Prostate gland (tissue), 2 donors: ENCODE data around the gene RAB42. TPM values are rescaled to one million over a fixed set of nuclear protein-coding genes. Genes with fewer than 3 reads are reported as not detected.
A peak's percentile ranks its signal among the peaks of the same experiment; 100 is the strongest.
"Not testable (repeated sequence)": the region's sequence is repeated elsewhere in the genome, so short reads cannot be mapped to it uniquely, and the experiment has no call there.

Source experiments
- DNase-seq: peaks from one replicate; pipeline ENCODE4 v3.0.0-alpha.2; 2019; ENCODE audit warnings: low spot score
- H3K27ac ChIP-seq, 2 donors: fragments of 200-600 bp; sonication (generic); 2 replicates each; pipeline ENCODE4 v1.5.1; 2017 to 2019
- H3K27me3 ChIP-seq: fragments of 200-600 bp; sonication (generic); replicated peaks from 2 replicates; pipeline ENCODE4 v1.5.1; 2019; ENCODE audit not compliant: insufficient read depth
- H3K36me3 ChIP-seq, 2 donors: fragments of 200-600 bp; sonication (generic); 1 replicate in 1 of 2; 2 replicates in 1 of 2; pipeline versions ENCODE4 v1.5.1 to v1.8.1; 2017 to 2019
- H3K4me1 ChIP-seq: fragments of 200-600 bp; sonication (generic); replicated peaks from 2 replicates; pipeline ENCODE4 v1.5.1; 2019
- H3K4me3 ChIP-seq, 2 donors: fragments of 200-600 bp; sonication (generic); 2 replicates each; pipeline ENCODE4 v1.5.1; 2017 to 2019
- H3K9me3 ChIP-seq: fragments of 200-600 bp; sonication (generic); 2 replicates; pipeline ENCODE4 v1.5.1; 2017
- POLR2A ChIP-seq: fragments of 450-650 bp; IDR thresholded peaks from one replicate; pipeline ENCODE4 v1.6.1; 2016; ENCODE audit warnings: antibody characterized with exemption, mild to moderate bottlenecking
- POLR2AphosphoS5 ChIP-seq: sonication (generic); formaldehyde crosslinking; IDR thresholded peaks from one replicate; pipeline ENCODE4 v1.6.1; 2017; ENCODE audit warnings: antibody characterized with exemption
- WGBS: methylation state at CpG from one replicate; pipeline ENCODE4 v1.1.5; 2018; 5-methylcytosine and 5-hydroxymethylcytosine counted together
- intact Hi-C: fragments of 100-400 bp; cut with DNase I; formaldehyde crosslinking; loops from one replicate; pipeline ENCODE4 v1.14.2; 2022
- total RNA-seq, 2 donors: library from RNA; depleted of rRNA; stranded (reverse); fragments of >200 nt; gene quantifications; one replicate each; pipeline ENCODE4 v1.1.0, GENCODE V29; 2016
- TF ChIP-seq, protein P1 (sequence below), 4 experiments: fragments of 200-600 bp in 2 of 4; fragments of 450-650 bp in 2 of 4; sonication (generic) in 2 of 4; IDR thresholded peaks; 1 replicate in 3 of 4; 2 replicates in 1 of 4; pipeline ENCODE4 v1.5.1; 2016 to 2019; ENCODE audit warnings: antibody characterized with exemption in 4 of 4, mild to moderate bottlenecking in 2 of 4, moderate library complexity in 2 of 4

RAB42 gene
- total RNA-seq, 2 donors from 2014 or later, result 0.34 to 1.9 TPM

- no peak overlapping the region for H3K4me3 ChIP-seq
- no peak for TF ChIP-seq POLR2AphosphoS5
- no peak for TF ChIP-seq POLR2A
- TF ChIP-seq, protein P1, sequence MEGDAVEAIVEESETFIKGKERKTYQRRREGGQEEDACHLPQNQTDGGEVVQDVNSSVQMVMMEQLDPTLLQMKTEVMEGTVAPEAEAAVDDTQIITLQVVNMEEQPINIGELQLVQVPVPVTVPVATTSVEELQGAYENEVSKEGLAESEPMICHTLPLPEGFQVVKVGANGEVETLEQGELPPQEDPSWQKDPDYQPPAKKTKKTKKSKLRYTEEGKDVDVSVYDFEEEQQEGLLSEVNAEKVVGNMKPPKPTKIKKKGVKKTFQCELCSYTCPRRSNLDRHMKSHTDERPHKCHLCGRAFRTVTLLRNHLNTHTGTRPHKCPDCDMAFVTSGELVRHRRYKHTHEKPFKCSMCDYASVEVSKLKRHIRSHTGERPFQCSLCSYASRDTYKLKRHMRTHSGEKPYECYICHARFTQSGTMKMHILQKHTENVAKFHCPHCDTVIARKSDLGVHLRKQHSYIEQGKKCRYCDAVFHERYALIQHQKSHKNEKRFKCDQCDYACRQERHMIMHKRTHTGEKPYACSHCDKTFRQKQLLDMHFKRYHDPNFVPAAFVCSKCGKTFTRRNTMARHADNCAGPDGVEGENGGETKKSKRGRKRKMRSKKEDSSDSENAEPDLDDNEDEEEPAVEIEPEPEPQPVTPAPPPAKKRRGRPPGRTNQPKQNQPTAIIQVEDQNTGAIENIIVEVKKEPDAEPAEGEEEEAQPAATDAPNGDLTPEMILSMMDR (IDR thresholded peaks at IDR 0.05), result no peak
- H3K27ac ChIP-seq, result no peak overlapping the region
- H3K4me1 ChIP-seq, result no peaks in the 10 kb centered on the region
- no peaks in the 10 kb centered on the region for H3K36me3 ChIP-seq
- no peak for DNase-seq
- WGBS, result 92% methylated on average over 10 of the region's 10 CpGs
- H3K27me3 ChIP-seq, result no peaks in the 10 kb centered on the region
- no peaks in the 10 kb centered on the region for H3K9me3 ChIP-seq
- intact Hi-C loops, result no loop called here
Observed at GRCh38 chr1:28595412-28596191, 3.5 kb downstream of the RAB42 start.

DNA sequence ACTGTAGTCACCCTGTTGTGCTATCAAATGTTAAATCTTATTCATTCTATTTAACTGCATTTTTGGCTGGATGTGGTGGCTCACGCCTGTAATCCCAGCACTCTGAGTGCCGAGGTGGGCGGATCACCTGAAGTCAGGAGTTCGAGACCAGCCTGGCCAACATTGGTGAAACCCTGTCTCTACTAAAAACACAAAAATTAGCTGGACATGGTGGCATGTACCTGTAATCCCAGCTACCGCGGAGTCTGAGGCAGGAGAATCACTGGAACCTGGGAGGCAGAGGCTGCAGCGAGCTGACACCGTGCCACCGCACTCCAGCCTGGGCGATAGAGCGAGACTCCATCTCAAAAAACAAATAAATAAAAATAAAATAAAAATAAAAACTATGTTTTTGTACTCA is 4.2 kb downstream of the RAB42 start:
- H3K27me3 ChIP-seq, H3K36me3 ChIP-seq, H3K4me3 ChIP-seq, intact Hi-C loops, H3K4me1 ChIP-seq, H3K27ac ChIP-seq, H3K9me3 ChIP-seq, DNase-seq: not testable (repeated sequence)
- WGBS, result 88% methylated on average over 11 of the region's 11 CpGs

DNA sequence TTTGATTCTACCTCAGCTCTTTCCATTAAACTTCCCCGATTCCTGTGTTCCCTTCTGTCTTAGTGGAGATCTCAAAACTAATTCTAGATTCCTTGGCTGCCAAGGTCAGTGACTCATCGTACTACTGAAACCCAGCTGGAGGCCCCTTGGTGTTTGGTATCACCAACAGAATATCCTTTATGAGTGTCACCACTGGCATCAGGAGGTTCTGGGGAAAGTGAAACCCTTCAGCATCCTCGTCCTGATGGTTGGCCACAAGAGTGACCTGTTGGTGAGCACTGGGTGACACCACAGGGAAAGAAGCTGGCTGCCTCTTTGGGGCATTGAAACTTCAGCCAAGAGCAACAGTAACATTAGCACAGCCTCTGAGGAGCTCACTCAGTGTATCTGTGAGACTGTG is 9.6 kb downstream of the RAB42 start:
- 67% methylated on average over 3 of the region's 3 CpGs for WGBS
- H3K36me3 ChIP-seq, result peaks cover 0 to 4% of the 10 kb centered on the region in 2 donors
- intact Hi-C loops, result loop anchor here (2.0 to 10.0 kb wide), 4 partner anchors 83 to 347 kb away; partner anchors contain the start of gene SESN2
- no peak overlapping the region for H3K27ac ChIP-seq
- no peak for DNase-seq
- H3K4me1 ChIP-seq, result no peaks in the 10 kb centered on the region
- no peaks in the 10 kb centered on the region for H3K27me3 ChIP-seq
- no peak for TF ChIP-seq POLR2AphosphoS5
- TF ChIP-seq, protein P1 (IDR thresholded peaks at IDR 0.05), result no peak
- no peak for TF ChIP-seq POLR2A
- no peaks in the 10 kb centered on the region for H3K9me3 ChIP-seq
- no peak overlapping the region for H3K4me3 ChIP-seq

GRCh38 chr1:28602536-28603439 is 10.7 kb downstream of the RAB42 start:
- peak; percentile 51 for DNase-seq
- H3K36me3 ChIP-seq, result peaks cover 0 to 4% of the 10 kb centered on the region in 2 donors
- 60% methylated on average over 15 of the region's 15 CpGs for WGBS
- no peak for TF ChIP-seq POLR2A
- TF ChIP-seq, protein P1 (IDR thresholded peaks at IDR 0.05), result peak in 3 of 4 experiments; percentile 59 to 77 (median 69)
- peak; percentile 34 for TF ChIP-seq POLR2AphosphoS5
- no peaks in the 10 kb centered on the region for H3K9me3 ChIP-seq
- H3K4me1 ChIP-seq, result no peaks in the 10 kb centered on the region
- no peak overlapping the region for H3K27ac ChIP-seq
- H3K4me3 ChIP-seq, result no peak overlapping the region
- no peaks in the 10 kb centered on the region for H3K27me3 ChIP-seq
- intact Hi-C loops, result loop anchor here (2.0 to 10.0 kb wide), 4 partner anchors 84 to 348 kb away; partner anchors contain the start of gene SESN2

- H3K36me3 ChIP-seq, result peaks cover 0 to 4% of the 10 kb centered on the region in 2 donors
Observed at GRCh38 chr1:28604411-28604810, 12.3 kb downstream of the RAB42 start.

More at GRCh38 chr1:28604411-28604810, 12.3 kb downstream of the RAB42 start:
- no peak overlapping the region for H3K4me3 ChIP-seq
- WGBS, result 90% methylated on average over 5 of the region's 5 CpGs
- no peak for DNase-seq
- H3K27me3 ChIP-seq, result no peaks in the 10 kb centered on the region
- H3K4me1 ChIP-seq, result no peaks in the 10 kb centered on the region
- H3K27ac ChIP-seq, result no peak overlapping the region
- intact Hi-C loops, result loop anchor here (5.0 to 10.0 kb wide), 3 partner anchors 197 to 350 kb away; partner anchors contain the start of gene SESN2
- no peaks in the 10 kb centered on the region for H3K9me3 ChIP-seq
- no peak for TF ChIP-seq POLR2AphosphoS5
- TF ChIP-seq, protein P1 (IDR thresholded peaks at IDR 0.05), result no peak
- no peak for TF ChIP-seq POLR2A
